ENCODE measurements around the gene KRTAP10-1.

KRTAP10-1 gene

GRCh38 chr21:44500111-44500510 lies 39.9 kb downstream of the KRTAP10-1 start:
- DNase-seq = no peak

- DNase-seq = no peak
These were observed 40.4 kb downstream of the KRTAP10-1 start for GRCh38 chr21:44499631-44500030.

- DNase-seq = no peak
These were observed 40.8 kb downstream of the KRTAP10-1 start for GRCh38 chr21:44499211-44499560.

- DNase-seq = no peak
These were observed 41.5 kb downstream of the KRTAP10-1 start for GRCh38 chr21:44498280-44499210.

GRCh38 chr21:44497703-44498126 lies 42.3 kb downstream of the KRTAP10-1 start:
- no peak for DNase-seq

- DNase-seq = no peak
These were observed 43.1 kb downstream of the KRTAP10-1 start for GRCh38 chr21:44496564-44497550.

- no peak for DNase-seq
These were observed 44.1 kb downstream of the KRTAP10-1 start for GRCh38 chr21:44495611-44496563.

GRCh38 chr21:44494956-44495355 lies 45.0 kb downstream of the KRTAP10-1 start:
- no peak for DNase-seq

- no peak for DNase-seq
These were observed 45.6 kb downstream of the KRTAP10-1 start for GRCh38 chr21:44494418-44494817.

- no peak for DNase-seq
These were observed 47.2 kb downstream of the KRTAP10-1 start for GRCh38 chr21:44492567-44493385.

- no peak for DNase-seq
These were observed 49.2 kb downstream of the KRTAP10-1 start for GRCh38 chr21:44490816-44491215.

- no peak for DNase-seq
These were observed 49.6 kb downstream of the KRTAP10-1 start for GRCh38 chr21:44490405-44490804.

- DNase-seq = no peak
These were observed 50.0 kb downstream of the KRTAP10-1 start for GRCh38 chr21:44489962-44490361.

Data from stimulated activated CD4-positive, alpha-beta T cell treated with anti-CD3 and anti-CD28 coated beads, Interleukin-2, amount 100 ng/mL, for 24 hours (primary cell).